OCI-LY1 (cell line): ENCODE data around the gene FLYWCH1.

ENCODE experiments used
- CTCF ChIP-seq: fragments of 200-600 bp; sonication (generic), shearing (Covaris generic); IDR thresholded peaks from 2 replicates; pipeline ENCODE4 v1.5.1; 2017; ENCODE audit warnings: mild to moderate bottlenecking, antibody characterized with exemption, low read length, moderate library complexity, mixed read lengths
- EZH2 ChIP-seq: fragments of 200-600 bp; sonication (generic), shearing (Covaris generic); IDR thresholded peaks from 2 replicates; pipeline ENCODE4 v1.8.0; 2017; ENCODE audit warnings: borderline replicate concordance, mixed run types, mild to moderate bottlenecking, antibody characterized with exemption, low read length, moderate library complexity, mixed read lengths

DNA sequence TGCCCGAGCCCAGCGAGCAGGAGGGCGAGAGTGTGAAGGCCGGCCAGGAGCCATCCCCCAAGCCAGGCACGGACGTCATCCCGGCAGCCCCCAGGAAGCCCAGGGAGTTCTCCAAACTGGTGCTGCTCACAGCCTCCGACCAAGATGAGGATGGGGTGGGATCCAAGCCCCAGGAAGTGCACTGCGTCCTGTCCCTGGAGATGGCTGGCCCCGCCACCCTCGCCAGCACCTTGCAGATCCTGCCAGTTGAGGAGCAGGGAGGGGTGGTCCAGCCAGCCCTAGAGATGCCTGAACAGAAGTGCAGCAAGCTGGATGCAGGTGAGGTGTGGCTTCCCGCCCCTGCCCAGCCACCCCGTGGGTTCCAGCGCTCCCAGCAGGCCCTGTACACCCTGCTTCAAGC lies 18.0 kb downstream of the FLYWCH1 start:
- no peak for TF ChIP-seq CTCF
- no peak for TF ChIP-seq EZH2
